K562 (cell line): ENCODE results near the gene C5orf24. TPM values are rescaled to one million over a fixed set of nuclear protein-coding genes. Genes with fewer than 3 reads are reported as not detected.

Experiments
- AFF4 ChIP-seq: sonication (generic); formaldehyde crosslinking; IDR thresholded peaks from 2 replicates; pipeline ENCODE4 v1.8.0; 2023; ENCODE audit warnings: mild to moderate bottlenecking, missing genetic modification reagents
- BCOR ChIP-seq: fragments of 450-650 bp; IDR thresholded peaks from 2 replicates; pipeline ENCODE4 v1.6.1; 2016
- CBX2 ChIP-seq: fragments of 200-600 bp; sonication (generic); IDR thresholded peaks from one replicate; pipeline ENCODE4 v1.6.1; 2012; ENCODE audit warnings: mild to moderate bottlenecking, low read length, inconsistent platforms; ENCODE audit not compliant: insufficient read depth, poor library complexity, severe bottlenecking
- KDM4B ChIP-seq, 2 experiments: fragments of 450-650 bp in 1 of 2; sonication (generic) in 1 of 2; IDR thresholded peaks; 2 replicates each; pipeline ENCODE4 v1.6.1; 2016 to 2017; ENCODE audit warnings: borderline replicate concordance in 2 of 2, antibody characterized with exemption in 1 of 2, low read depth in 1 of 2, mild to moderate bottlenecking in 1 of 2
- KLF10 ChIP-seq: fragments of 250-450 bp; sonication (Bioruptor Pico); IDR thresholded peaks from 2 replicates; pipeline ENCODE4 v1.6.1; 2021; ENCODE audit warnings: matching md5 sums
- L3MBTL2 ChIP-seq: fragments of 450-650 bp; IDR thresholded peaks from 2 replicates; pipeline ENCODE4 v1.6.1; 2016; ENCODE audit warnings: mild to moderate bottlenecking, moderate library complexity
- MAFG ChIP-seq: fragments of 450-650 bp; conservative IDR thresholded peaks from 2 replicates; pipeline ENCODE4 v1.6.1; 2016; ENCODE audit warnings: missing genetic modification characterization, missing compliant biosample characterization
- MTA1 ChIP-seq: fragments of 450-650 bp; IDR thresholded peaks from 2 replicates; pipeline ENCODE4 v1.6.1; 2017; ENCODE audit warnings: borderline replicate concordance
- NFRKB ChIP-seq: fragments of 450-650 bp; IDR thresholded peaks from 2 replicates; pipeline ENCODE4 v1.6.1; 2016; ENCODE audit warnings: low read depth
- NR2C1 ChIP-seq, 2 experiments: fragments of 450-650 bp; IDR thresholded peaks; 2 replicates each; pipeline ENCODE4 v1.6.1; 2017; ENCODE audit warnings: mild to moderate bottlenecking in 2 of 2, antibody characterized with exemption in 1 of 2, inconsistent platforms in 1 of 2, missing compliant biosample characterization in 1 of 2, missing genetic modification characterization in 1 of 2
- PHF20 ChIP-seq: fragments of 450-650 bp; IDR thresholded peaks from 2 replicates; pipeline ENCODE4 v1.6.1; 2018; ENCODE audit not compliant: partially characterized antibody
- PML ChIP-seq: IDR thresholded peaks from 2 replicates; pipeline ENCODE4 v1.6.1; 2012; ENCODE audit warnings: low read length, inconsistent platforms
- PTBP1 ChIP-seq: fragments of 200-400 bp; formaldehyde crosslinking; IDR thresholded peaks from 2 replicates; pipeline ENCODE4 v1.6.1; 2017; ENCODE audit warnings: low read depth, low read length
- RUNX1 ChIP-seq: sonication (generic); IDR thresholded peaks from 2 replicates; pipeline ENCODE4 v1.6.1; 2016; ENCODE audit warnings: antibody characterized with exemption, low read depth
- SMARCA5 ChIP-seq: fragments of 450-650 bp; IDR thresholded peaks from 2 replicates; pipeline ENCODE4 v1.6.1; 2016
- XRCC4 ChIP-seq: IDR thresholded peaks from one replicate; pipeline ENCODE4 v1.6.1; 2011; ENCODE audit not compliant: insufficient read depth, insufficient read length; ENCODE audit errors: extremely low read depth
- polyA plus RNA-seq, 8 experiments: library from polyadenylated mRNA; depleted of rRNA in 4 of 8; stranded (reverse) in 5 of 8; unstranded in 3 of 8; fragments of >200 nt; fragmentation: Nextera tagmentation in 2 of 8; fragmentation: Illumina TruSeq in 1 of 8; extraction: Ambion mirVana in 2 of 8; extraction: Trizol in 1 of 8; gene quantifications; 2 replicates each; pipeline versions ENCODE4 v1.2.1 to v1.2.3, GENCODE V29; 2011 to 2014; ENCODE audit warnings: inconsistent platforms in 1 of 8, missing spikeins in 1 of 8
- total RNA-seq, 7 experiments: library from RNA; depleted of rRNA in 6 of 7; stranded (reverse); fragments of >200 nt in 6 of 7; fragmentation: Illumina TruSeq in 2 of 7; extraction: Trizol in 2 of 7; gene quantifications; 2 replicates each; pipeline versions ENCODE4 v1.2.1 to v1.2.3, GENCODE V29; 2011 to 2021; ENCODE audit warnings: low replicate concordance in 1 of 7
- TF ChIP-seq, protein P1 (sequence below), 3 experiments: fragments of 200-800 bp in 1 of 3; sonication (Bioruptor generic) in 1 of 3; sonication (generic) in 1 of 3; formaldehyde crosslinking in 1 of 3; IDR thresholded peaks; 2 replicates each; pipeline versions ENCODE4 v1.6.1 to v1.8.0; 2016 to 2022; ENCODE audit warnings: mild to moderate bottlenecking in 2 of 3, missing compliant biosample characterization in 2 of 3, missing genetic modification characterization in 2 of 3, missing genetic modification reagents in 1 of 3
- TF ChIP-seq, protein P2 (sequence below): fragments of 450-650 bp; IDR thresholded peaks from 2 replicates; pipeline ENCODE4 v1.6.1; 2016
- TF ChIP-seq, protein P3 (sequence below): fragments of 250-450 bp; sonication (Bioruptor Pico); IDR thresholded peaks from 2 replicates; pipeline ENCODE4 v1.8.0; 2021; ENCODE audit warnings: borderline replicate concordance, mild to moderate bottlenecking, moderate library complexity; ENCODE audit not compliant: poor library complexity, severe bottlenecking
- TF ChIP-seq, protein P4 (sequence below): fragments of 450-650 bp; formaldehyde crosslinking; conservative IDR thresholded peaks from 2 replicates; pipeline ENCODE4 v1.4.0; 2022; ENCODE audit warnings: mild to moderate bottlenecking, missing genetic modification characterization

C5orf24 gene
- total and polyA plus RNA-seq, 9 of the 15 experiments (the other 6 are each of a cell fraction or from before 2014, with no cell fraction given): 8.9 to 38.6 (median 28.4) TPM

GRCh38 chr5:134905246-134905996 lies 59.7 kb downstream of the C5orf24 start (continued):
- TF ChIP-seq, protein P1, sequence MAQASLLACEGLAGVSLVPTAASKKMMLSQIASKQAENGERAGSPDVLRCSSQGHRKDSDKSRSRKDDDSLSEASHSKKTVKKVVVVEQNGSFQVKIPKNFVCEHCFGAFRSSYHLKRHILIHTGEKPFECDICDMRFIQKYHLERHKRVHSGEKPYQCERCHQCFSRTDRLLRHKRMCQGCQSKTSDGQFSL (CRISPR knock-in tag; IDR thresholded peaks at IDR 0.05): no peak
- TF ChIP-seq, protein P1 (tag; IDR thresholded peaks at IDR 0.05): no peak
- peak; percentile 35 for TF ChIP-seq PHF20
- TF ChIP-seq AFF4 (CRISPR knock-in tag): peak; percentile 86; the same call in 1 of the 2 replicates
- no peak for TF ChIP-seq RUNX1
- TF ChIP-seq NR2C1 (IDR thresholded peaks at IDR 0.05): no peak
- TF ChIP-seq NR2C1 (tag; IDR thresholded peaks at IDR 0.05): peak; percentile 78
- peak in 1 of 2 experiments; percentile 60; a peak in 1 of 4 replicates for TF ChIP-seq KDM4B (IDR thresholded peaks at IDR 0.05; ENCODE audit: borderline replicate concordance in 2 of 2, low read depth in 1 of 2)
- peak; percentile 81 for TF ChIP-seq NFRKB
- TF ChIP-seq XRCC4: no peak
- TF ChIP-seq PTBP1: no peak
- TF ChIP-seq, protein P2, sequence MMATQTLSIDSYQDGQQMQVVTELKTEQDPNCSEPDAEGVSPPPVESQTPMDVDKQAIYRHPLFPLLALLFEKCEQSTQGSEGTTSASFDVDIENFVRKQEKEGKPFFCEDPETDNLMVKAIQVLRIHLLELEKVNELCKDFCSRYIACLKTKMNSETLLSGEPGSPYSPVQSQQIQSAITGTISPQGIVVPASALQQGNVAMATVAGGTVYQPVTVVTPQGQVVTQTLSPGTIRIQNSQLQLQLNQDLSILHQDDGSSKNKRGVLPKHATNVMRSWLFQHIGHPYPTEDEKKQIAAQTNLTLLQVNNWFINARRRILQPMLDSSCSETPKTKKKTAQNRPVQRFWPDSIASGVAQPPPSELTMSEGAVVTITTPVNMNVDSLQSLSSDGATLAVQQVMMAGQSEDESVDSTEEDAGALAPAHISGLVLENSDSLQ: no peak
- no peak for TF ChIP-seq SMARCA5
- 0 out of 2 replicates have a peak, but pooled peaks have one; percentile 10 for TF ChIP-seq BCOR
- no peak for TF ChIP-seq MAFG (tag)
- peak; percentile 27 for TF ChIP-seq L3MBTL2
- no peak; the same call in 1 of the 2 replicates for TF ChIP-seq MTA1
- TF ChIP-seq, protein P3, sequence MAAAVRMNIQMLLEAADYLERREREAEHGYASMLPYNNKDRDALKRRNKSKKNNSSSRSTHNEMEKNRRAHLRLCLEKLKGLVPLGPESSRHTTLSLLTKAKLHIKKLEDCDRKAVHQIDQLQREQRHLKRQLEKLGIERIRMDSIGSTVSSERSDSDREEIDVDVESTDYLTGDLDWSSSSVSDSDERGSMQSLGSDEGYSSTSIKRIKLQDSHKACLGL (CRISPR knock-in tag): no peak
- TF ChIP-seq, protein P4, sequence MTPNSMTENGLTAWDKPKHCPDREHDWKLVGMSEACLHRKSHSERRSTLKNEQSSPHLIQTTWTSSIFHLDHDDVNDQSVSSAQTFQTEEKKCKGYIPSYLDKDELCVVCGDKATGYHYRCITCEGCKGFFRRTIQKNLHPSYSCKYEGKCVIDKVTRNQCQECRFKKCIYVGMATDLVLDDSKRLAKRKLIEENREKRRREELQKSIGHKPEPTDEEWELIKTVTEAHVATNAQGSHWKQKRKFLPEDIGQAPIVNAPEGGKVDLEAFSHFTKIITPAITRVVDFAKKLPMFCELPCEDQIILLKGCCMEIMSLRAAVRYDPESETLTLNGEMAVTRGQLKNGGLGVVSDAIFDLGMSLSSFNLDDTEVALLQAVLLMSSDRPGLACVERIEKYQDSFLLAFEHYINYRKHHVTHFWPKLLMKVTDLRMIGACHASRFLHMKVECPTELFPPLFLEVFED (CRISPR knock-in tag): no peak
- no peak for TF ChIP-seq KLF10 (CRISPR knock-in tag)
- peak; percentile 44; the same call in 1 of the 2 replicates for TF ChIP-seq PML
- TF ChIP-seq CBX2: no peak
